Urinary bladder (tissue), 4 donors: ENCODE measurements around the gene SLIRP. TPM values are rescaled to one million over a fixed set of nuclear protein-coding genes. Genes with fewer than 3 reads are reported as not detected.

Experiments used
- DNase-seq: peaks from one replicate; pipeline ENCODE4 v3.0.0-alpha.2; 2015; ENCODE audit errors: extremely low spot score
- H3K27ac ChIP-seq: one replicate; pipeline ENCODE4 v1.5.1; 2013; ENCODE audit warnings: low read depth, mild to moderate bottlenecking, moderate library complexity
- H3K36me3 ChIP-seq: one replicate; pipeline ENCODE4 v1.6.1; 2013; ENCODE audit warnings: mild to moderate bottlenecking, moderate library complexity; ENCODE audit not compliant: insufficient read depth
- H3K4me1 ChIP-seq: one replicate; pipeline ENCODE4 v1.6.1; 2013; ENCODE audit warnings: mild to moderate bottlenecking, moderate library complexity; ENCODE audit not compliant: insufficient read depth
- H3K4me3 ChIP-seq: one replicate; pipeline ENCODE4 v1.5.1; 2013; ENCODE audit warnings: low read depth, low read length
- WGBS: extraction: QIAGEN DNeasy Blood & Tissue Kit; methylation state at CpG from one replicate; pipeline ENCODE4 v1.1.7; 2013; 5-methylcytosine and 5-hydroxymethylcytosine counted together
- polyA plus RNA-seq: library from polyadenylated mRNA; stranded (reverse); fragments of 200-250 nt; gene quantifications from one replicate; pipeline ENCODE4 v1.2.3, GENCODE V29; 2013
- total RNA-seq: library from RNA; depleted of rRNA; stranded (reverse); fragments of >200 nt; gene quantifications from one replicate; pipeline ENCODE4 v1.2.3, GENCODE V29; 2014
- donor health status: healthy with polysubstance abuse.
- donor health status: healthy.

Gene SLIRP
- total and polyA plus RNA-seq, 2 donors, result 174 to 191 TPM

DNA sequence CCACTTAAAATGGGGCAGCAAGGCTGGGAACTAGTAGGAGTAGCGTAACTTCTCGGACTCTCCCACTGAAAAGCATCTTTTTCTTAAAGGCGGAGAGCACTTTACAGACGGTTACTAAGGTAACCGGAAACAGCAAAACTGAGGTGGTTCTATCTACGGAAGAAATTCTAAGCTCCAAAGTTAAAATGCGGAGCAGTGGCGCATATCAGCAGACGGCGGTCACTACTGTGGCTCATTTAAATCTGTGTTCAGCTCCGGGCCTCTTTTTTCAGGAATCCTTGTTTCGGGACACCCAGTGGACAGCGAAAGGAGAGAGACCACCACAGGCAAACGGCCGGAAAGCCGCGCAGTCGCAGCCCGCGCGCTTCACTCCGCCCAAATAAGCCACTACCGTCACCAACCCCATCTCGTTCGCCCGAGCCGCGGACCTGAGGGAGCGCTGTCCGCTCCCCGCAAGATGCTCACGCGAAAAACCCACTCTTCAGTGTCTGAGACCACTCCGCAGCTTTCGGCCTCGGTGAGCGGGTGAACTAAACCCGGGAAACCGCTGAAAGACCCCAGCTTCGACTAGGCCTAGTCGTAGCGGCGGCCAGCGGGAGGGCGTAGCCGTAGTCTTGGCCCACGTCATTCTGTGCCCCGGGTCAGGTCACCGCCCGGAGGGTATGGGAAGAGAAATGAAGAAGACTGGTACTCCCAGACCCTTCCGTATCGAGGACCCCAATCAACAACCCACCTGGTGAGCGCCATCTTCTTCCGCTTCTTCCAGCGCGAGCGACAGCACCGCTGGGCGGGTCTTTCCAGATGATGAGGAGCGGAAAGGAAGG lies 52.7 kb downstream of the SLIRP start, which contains the start of gene SNW1:
Gene SNW1, minus strand, starts transcription at position 776 of the 824 bp plus-strand sequence. Its CDS starts 29 bp downstream, at position 747.
- under 1% methylated on average over 60 of the region's 60 CpGs for WGBS
- peaks cover 2% of the 10 kb centered on the region for H3K4me1 ChIP-seq

DNA sequence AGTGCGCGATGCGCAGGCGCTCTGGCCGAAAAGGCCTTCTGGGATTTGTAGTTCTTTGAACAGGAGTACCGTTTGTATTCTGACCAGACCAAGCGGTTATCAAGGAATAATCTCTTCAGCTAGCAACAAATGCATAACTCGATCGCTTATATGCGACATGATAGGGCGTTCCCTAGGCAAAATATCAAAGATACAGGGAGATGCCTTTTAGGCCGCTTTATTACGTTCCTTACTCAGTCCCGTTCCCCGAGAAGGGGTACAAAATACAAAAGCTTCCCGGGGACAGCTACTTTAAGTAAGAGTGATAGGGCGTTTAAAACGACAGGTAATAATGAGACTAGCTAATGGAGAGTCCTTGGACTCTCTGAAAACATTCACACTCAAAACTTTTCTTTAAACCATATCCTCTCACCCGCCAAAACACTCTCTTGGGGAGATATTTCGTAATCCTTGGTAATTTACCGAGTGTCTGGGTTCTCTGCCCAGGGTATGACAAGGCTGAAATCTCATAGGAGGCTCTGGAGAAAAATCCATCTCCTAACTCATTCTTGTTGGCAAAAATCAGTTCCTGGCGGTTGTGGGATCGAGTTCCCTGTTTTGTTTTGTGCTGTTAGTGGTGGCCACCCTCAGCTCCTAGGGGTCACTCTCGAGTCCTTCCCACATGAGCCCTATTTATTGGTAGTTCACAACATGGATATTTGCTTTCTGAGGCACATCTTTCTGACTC lies 53.5 kb downstream of the SLIRP start:
- Histone ChIP-seq H3K4me1 (peaks cover 2% of the 10 kb centered on the region), H3K4me3 (peak overlapping the region; percentile 64), H3K36me3 (no peaks in the 10 kb centered on the region), H3K27ac (no peak overlapping the region)
- 2% methylated on average over 24 of the region's 24 CpGs for WGBS
- peak; percentile 7 for DNase-seq

More for the DNA sequence above, 52.7 kb downstream of the SLIRP start, which contains the start of gene SNW1:
- peak within 1 kb of the TSS; percentile 91 for H3K27ac ChIP-seq
- peak; percentile 88 for DNase-seq
- H3K36me3 ChIP-seq, result no peaks in the 10 kb centered on the region
- peak within 1 kb of the TSS; percentile 64 for H3K4me3 ChIP-seq

DNA sequence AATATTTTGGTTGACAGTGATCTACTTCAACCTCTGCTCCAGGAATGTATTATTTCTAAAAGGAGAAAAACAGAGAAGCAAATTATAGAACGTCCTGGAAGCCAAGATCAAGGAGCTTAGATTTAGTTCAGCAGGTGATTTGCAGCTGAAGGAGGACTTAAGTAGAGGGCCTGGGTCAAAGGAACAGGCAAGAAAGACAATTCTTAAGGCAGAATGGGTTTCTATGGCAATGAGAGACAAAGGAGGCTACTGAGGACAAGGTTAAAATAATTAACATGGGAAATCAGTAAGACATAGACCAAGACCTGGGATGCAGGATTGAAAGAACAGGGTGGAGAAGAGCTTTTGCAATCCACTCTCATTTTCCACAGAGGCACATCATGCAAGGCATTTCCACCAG lies 55.4 kb downstream of the SLIRP start:
- peaks cover 2% of the 10 kb centered on the region for H3K4me1 ChIP-seq
- no peak overlapping the region for H3K27ac ChIP-seq
- WGBS, result 41% methylated on average over 1 of the region's 1 CpG
- no peak for DNase-seq
- no peaks in the 10 kb centered on the region for H3K36me3 ChIP-seq
- H3K4me3 ChIP-seq, result no peak overlapping the region

DNA sequence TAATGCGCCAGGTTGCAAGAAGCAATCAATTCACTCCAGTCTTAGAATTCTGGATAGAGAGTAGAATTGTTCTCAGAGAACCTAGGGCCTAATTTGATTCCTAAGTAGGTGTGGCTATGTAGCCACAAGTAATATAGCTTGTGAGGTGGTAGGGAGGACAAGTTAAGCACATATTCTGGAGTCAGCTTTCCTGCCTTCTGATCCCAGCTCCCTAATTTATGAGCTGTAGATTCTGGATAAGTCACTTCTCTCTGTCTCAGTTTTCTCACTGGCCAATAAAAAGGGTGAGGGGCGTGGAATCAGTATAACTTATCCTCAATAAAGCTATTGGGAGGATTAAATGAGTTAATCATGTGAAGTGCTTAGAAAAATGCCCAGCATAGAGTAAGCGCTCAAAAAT lies 56.1 kb downstream of the SLIRP start:
- no peak overlapping the region for H3K27ac ChIP-seq
- 72% methylated on average over 3 of the region's 3 CpGs for WGBS
- H3K4me1 ChIP-seq, result peaks cover 2% of the 10 kb centered on the region

More for the DNA sequence above, 56.1 kb downstream of the SLIRP start:
- Histone ChIP-seq H3K4me3 (no peak overlapping the region), H3K36me3 (no peaks in the 10 kb centered on the region)
- no peak for DNase-seq

Other genes starting within 250 kb of the SLIRP start
- not detected for gene ISM2, start 209.3 kb upstream of the SLIRP start, total RNA-seq
- gene ISM2, start 209.3 kb upstream of the SLIRP start, polyA plus RNA-seq, result 0.51 TPM
- gene SPTLC2, start 91.5 kb upstream of the SLIRP start, total RNA-seq, result 55.0 TPM
- gene SPTLC2, start 91.5 kb upstream of the SLIRP start, polyA plus RNA-seq, result 12.8 TPM
- gene ALKBH1, start 80 bp upstream of the SLIRP start, total RNA-seq, result 13.0 TPM
- 9.3 TPM for gene ALKBH1, start 80 bp upstream of the SLIRP start, polyA plus RNA-seq
- 59.5 TPM for gene SNW1, start 53.1 kb downstream of the SLIRP start, total RNA-seq
- gene SNW1, start 53.1 kb downstream of the SLIRP start, polyA plus RNA-seq, result 50.7 TPM
- 6.1 TPM for gene ADCK1, start 92.0 kb downstream of the SLIRP start, total RNA-seq
- 9.0 TPM for gene ADCK1, start 92.0 kb downstream of the SLIRP start, polyA plus RNA-seq